ENCODE results near the gene SLIT3. TPM values are rescaled to one million over a fixed set of nuclear protein-coding genes. Genes with fewer than 3 reads are reported as not detected.

SLIT3 gene
- 1 to 10 TPM; 5.4 to 7.3 TPM for total RNA-seq

DNA sequence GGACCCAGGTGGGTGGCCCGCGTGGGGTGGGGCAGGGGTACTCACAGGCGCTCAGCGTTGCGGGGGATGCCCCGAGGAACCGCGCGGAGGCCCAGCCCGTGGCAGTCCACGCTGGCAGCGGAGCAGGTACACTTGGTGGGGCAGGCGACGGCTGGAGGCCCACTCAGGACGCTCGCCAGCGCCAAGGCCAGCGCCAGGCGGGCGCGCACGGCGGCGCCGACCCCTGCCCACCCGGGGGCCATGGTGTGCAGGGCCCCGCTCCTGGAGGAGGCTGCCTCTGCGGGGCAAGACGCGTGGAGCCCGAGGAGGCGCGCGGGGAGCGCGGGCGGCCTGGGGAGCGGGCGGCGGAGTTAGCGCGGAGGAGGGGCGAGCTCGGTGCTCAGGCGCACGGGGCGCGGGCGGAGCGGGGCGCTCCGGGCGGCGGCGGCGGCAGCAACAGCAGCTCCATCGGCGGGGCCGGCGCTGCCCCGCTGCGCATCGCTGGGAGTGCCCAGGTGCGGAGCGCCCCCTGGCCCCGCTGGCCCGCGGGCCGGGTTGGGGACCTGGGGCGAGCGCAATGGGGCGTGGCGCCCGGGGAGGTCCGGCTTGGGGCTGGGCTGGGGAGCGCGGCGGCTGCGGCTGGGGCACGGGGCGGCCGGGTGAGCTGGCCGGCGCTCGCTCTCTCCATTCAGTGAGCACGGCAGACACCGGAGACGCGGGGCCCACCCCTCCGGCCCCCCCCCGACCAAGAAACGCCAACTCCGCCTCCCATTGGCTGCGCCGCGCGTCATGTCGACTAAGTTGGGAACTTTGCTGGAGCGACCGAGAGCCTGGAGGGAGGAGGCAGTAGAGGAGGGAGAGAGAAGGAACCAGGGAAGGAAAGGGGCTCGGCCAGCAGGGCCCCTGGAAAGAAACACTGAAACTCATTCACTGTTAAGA, at the start of gene SLIT3:
TSS of gene SLIT3 (minus strand) at position 672 of the 918 bp plus-strand sequence. CDS start at position 242, 430 bp downstream.
- H3K27me3 Mint-ChIP-seq: peaks cover 53% of the 10 kb centered on the region
- no peak within 1 kb of the TSS for H3K4me3 Mint-ChIP-seq
- ChIA-PET CTCF (no interaction called here), POLR2A (no interaction called here)
- ATAC-seq (peak; percentile 9), DNase-seq (no peak)
- no peak within 1 kb of the TSS for H3K27ac Mint-ChIP-seq
- H3K4me1 Mint-ChIP-seq: peaks cover 13% of the 10 kb centered on the region
- no peaks in the 10 kb centered on the region for H3K36me3 Mint-ChIP-seq (ENCODE audit: low read depth)
- intact Hi-C loops (cut with DNase I, micrococcal nuclease): loop anchor here in 1 of 2 experiments (5.0 kb wide), 1 partner anchor 313 kb away; no protein-coding TSS in a partner anchor
- H3K9me3 Mint-ChIP-seq (ENCODE audit: low read depth): no peaks in the 10 kb centered on the region

GRCh38 chr5:169350016-169350415, 49.1 kb upstream of the SLIT3 start:
- no peak overlapping the region for H3K4me3 Mint-ChIP-seq
- H3K27ac Mint-ChIP-seq: no peak overlapping the region
- no peaks in the 10 kb centered on the region for H3K9me3 Mint-ChIP-seq (ENCODE audit: low read depth)
- DNase-seq (no peak), ATAC-seq (no peak)
- POLR2A ChIA-PET: no interaction called here
- intact Hi-C loops (cut with DNase I, micrococcal nuclease): no loop called here
- peaks cover 14% of the 10 kb centered on the region for H3K27me3 Mint-ChIP-seq
- CTCF ChIA-PET: no interaction called here
- no peaks in the 10 kb centered on the region for H3K4me1 Mint-ChIP-seq
- H3K36me3 Mint-ChIP-seq (ENCODE audit: low read depth): no peaks in the 10 kb centered on the region

DNA sequence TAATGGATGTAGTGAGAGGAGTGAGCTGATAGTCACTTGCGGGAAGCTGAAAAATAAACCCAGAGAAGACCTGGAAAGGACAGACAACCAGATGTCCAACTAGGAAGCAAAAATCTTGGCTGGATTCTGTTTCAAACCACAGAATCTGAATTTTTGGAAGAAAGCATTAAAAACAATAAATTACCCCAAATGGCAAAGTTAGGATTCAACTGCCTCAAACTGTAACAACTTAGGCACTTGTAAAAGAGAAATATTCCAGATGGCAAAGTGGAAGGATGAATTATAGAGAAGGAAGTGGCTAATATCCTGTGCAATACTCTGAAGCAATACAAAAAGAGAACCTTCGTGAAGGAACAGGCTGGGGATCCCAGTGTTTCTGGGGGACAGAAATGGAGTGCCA, 46.8 kb upstream of the SLIT3 start:
- Mint-ChIP-seq H3K36me3 (ENCODE audit: low read depth) (no peaks in the 10 kb centered on the region), H3K27ac (no peak overlapping the region), H3K4me1 (no peaks in the 10 kb centered on the region), H3K4me3 (no peak overlapping the region), H3K27me3 (peaks cover 9% of the 10 kb centered on the region), H3K9me3 (ENCODE audit: low read depth) (no peaks in the 10 kb centered on the region)
- CTCF ChIA-PET: no interaction called here
- ATAC-seq (no peak), DNase-seq (no peak)
- POLR2A ChIA-PET: no interaction called here
- intact Hi-C loops (cut with DNase I, micrococcal nuclease): no loop called here

DNA sequence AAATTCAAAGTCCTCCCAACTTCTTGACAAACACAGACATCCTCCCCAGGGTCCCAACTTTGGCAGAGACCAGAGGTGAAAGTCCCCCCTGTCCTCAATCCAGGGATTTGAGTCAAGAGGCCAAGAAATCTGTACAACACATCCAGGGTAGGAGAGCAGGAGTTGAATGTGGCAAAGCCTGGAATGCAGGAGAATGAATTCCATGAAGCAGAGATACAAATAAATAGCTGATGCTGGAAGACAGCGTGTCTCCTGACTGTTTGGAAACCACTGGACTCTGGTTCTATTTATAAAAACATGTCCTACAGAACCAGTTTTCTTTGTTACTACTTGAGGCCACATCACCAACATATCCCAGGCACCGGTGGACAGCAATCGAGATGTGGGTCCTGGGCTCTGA, 43.7 kb upstream of the SLIT3 start:
- intact Hi-C loops (cut with DNase I, micrococcal nuclease): no loop called here
- H3K9me3 Mint-ChIP-seq (ENCODE audit: low read depth): no peaks in the 10 kb centered on the region
- H3K27me3 Mint-ChIP-seq: peaks cover 6% of the 10 kb centered on the region
- no peaks in the 10 kb centered on the region for H3K36me3 Mint-ChIP-seq (ENCODE audit: low read depth)
- no peaks in the 10 kb centered on the region for H3K4me1 Mint-ChIP-seq
- CTCF ChIA-PET: no interaction called here
- H3K27ac Mint-ChIP-seq: no peak overlapping the region
- ATAC-seq (no peak), DNase-seq (no peak)
- H3K4me3 Mint-ChIP-seq: no peak overlapping the region
- POLR2A ChIA-PET: no interaction called here

DNA sequence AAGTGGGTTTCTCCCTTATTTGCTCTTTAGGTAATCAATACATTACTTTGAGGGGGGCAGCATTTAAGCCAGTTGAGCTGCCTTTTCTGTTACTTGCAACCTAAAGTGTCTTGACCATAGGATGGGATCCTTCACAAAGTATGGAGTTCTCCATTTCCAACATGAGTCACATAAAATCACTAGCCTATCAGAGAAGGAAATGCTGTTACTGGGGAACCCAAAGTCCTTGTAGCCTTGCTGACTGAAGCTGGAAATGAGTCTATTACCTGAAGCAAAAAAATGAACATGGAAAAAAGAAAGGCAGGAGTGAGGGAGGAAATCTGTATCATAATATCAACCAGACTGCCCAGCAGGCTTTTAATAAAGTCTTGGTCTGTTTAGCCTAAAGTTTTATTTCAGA, 42.8 kb upstream of the SLIT3 start:
- CTCF ChIA-PET: no interaction called here

GRCh38 chr5:169341556-169341955, 40.6 kb upstream of the SLIT3 start:
- intact Hi-C loops (cut with DNase I, micrococcal nuclease): no loop called here

More for the DNA sequence above, 42.8 kb upstream of the SLIT3 start:
- Mint-ChIP-seq H3K9me3 (ENCODE audit: low read depth) (no peaks in the 10 kb centered on the region), H3K4me3 (no peak overlapping the region), H3K4me1 (no peaks in the 10 kb centered on the region), H3K36me3 (ENCODE audit: low read depth) (no peaks in the 10 kb centered on the region), H3K27ac (no peak overlapping the region), H3K27me3 (peaks cover 6% of the 10 kb centered on the region)
- POLR2A ChIA-PET: no interaction called here
- intact Hi-C loops (cut with DNase I, micrococcal nuclease): no loop called here
- ATAC-seq (no peak), DNase-seq (no peak)

DNA sequence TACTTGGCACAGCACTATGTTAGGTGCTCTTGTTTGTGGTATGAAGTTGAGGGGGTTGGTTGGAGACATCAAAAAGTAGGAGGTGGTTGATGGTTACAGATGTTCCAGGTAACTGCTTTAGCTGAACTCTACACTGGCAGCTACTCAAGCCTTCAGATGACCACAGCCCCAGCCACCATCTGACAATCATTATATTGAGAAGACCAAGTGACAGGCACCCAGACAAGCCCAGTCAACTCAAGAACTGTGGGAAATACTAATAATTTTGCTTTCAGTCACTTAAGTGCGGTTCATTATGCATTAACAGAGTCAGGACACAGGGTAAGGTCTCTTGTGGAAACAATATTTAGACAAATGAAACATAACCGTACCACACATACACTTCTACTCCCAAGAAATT, 38.9 kb upstream of the SLIT3 start:
- ChIA-PET CTCF (no interaction called here), POLR2A (no interaction called here)
- H3K36me3 Mint-ChIP-seq (ENCODE audit: low read depth): no peaks in the 10 kb centered on the region
- intact Hi-C loops (cut with DNase I, micrococcal nuclease): no loop called here
- no peaks in the 10 kb centered on the region for H3K9me3 Mint-ChIP-seq (ENCODE audit: low read depth)
- DNase-seq (no peak), ATAC-seq (no peak)
- H3K4me1 Mint-ChIP-seq: no peaks in the 10 kb centered on the region
- no peak overlapping the region for H3K27ac Mint-ChIP-seq
- H3K4me3 Mint-ChIP-seq: no peak overlapping the region
- H3K27me3 Mint-ChIP-seq: peaks cover 4% of the 10 kb centered on the region

More at GRCh38 chr5:169341556-169341955, 40.6 kb upstream of the SLIT3 start:
- no peaks in the 10 kb centered on the region for H3K36me3 Mint-ChIP-seq (ENCODE audit: low read depth)
- peaks cover 5% of the 10 kb centered on the region for H3K27me3 Mint-ChIP-seq
- H3K4me3 Mint-ChIP-seq: no peak overlapping the region
- no peak overlapping the region for H3K27ac Mint-ChIP-seq
- H3K9me3 Mint-ChIP-seq (ENCODE audit: low read depth): no peaks in the 10 kb centered on the region
- ChIA-PET CTCF (interaction anchor here (0.7 to 0.8 kb wide), 2 partner anchors 42 to 637 kb away, joined by 4 read pairs; no protein-coding TSS in a partner anchor), POLR2A (no interaction called here)
- DNase-seq (no peak), ATAC-seq (no peak)
- no peaks in the 10 kb centered on the region for H3K4me1 Mint-ChIP-seq

DNA sequence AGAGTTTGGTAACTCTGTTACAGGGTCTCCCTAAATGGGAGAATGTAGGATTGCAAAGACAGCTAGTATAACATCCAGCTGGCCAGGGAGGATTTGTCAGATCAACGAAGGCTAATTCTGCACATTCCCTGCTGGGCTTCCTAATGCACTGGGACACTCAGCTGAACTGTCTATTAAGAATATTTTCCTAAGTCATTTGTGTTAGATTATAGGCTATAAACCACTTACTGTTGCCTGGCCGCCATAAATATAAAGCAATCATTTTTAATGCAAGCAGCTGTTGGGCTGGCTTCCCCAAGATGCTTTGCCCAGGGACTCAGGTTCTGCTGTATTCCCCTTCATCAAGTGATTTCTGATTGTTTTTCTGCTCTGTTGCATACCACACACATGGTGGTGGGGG, 35.3 kb upstream of the SLIT3 start:
- DNase-seq (no peak), ATAC-seq (no peak)
- no peaks in the 10 kb centered on the region for H3K9me3 Mint-ChIP-seq (ENCODE audit: low read depth)
- no peak overlapping the region for H3K27ac Mint-ChIP-seq
- H3K27me3 Mint-ChIP-seq: peaks cover 6% of the 10 kb centered on the region
- CTCF ChIA-PET: no interaction called here
- no peak overlapping the region for H3K4me3 Mint-ChIP-seq
- POLR2A ChIA-PET: no interaction called here
- no peaks in the 10 kb centered on the region for H3K4me1 Mint-ChIP-seq
- no peaks in the 10 kb centered on the region for H3K36me3 Mint-ChIP-seq (ENCODE audit: low read depth)
- intact Hi-C loops (cut with DNase I, micrococcal nuclease): no loop called here

DNA sequence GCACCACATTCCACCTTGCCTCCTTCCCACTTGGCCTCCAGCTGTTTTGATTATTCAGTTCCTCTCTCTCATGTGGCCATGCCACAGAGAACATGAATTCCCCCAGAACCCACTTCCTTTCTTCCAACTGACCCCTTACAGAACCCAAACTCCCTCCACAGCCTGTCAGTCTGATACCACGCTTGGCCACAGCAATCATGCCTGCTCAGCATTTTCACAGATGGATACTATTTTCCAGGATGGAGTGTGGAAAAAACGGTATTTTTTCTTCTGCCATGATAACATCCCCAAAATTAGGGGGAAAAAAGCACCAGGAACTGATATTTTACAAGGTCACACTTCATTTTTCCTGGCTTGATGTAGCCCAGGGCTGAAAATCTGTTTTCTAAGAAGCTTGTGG, 34.9 kb upstream of the SLIT3 start:
- CTCF ChIA-PET: no interaction called here
- H3K4me3 Mint-ChIP-seq: no peak overlapping the region

DNA sequence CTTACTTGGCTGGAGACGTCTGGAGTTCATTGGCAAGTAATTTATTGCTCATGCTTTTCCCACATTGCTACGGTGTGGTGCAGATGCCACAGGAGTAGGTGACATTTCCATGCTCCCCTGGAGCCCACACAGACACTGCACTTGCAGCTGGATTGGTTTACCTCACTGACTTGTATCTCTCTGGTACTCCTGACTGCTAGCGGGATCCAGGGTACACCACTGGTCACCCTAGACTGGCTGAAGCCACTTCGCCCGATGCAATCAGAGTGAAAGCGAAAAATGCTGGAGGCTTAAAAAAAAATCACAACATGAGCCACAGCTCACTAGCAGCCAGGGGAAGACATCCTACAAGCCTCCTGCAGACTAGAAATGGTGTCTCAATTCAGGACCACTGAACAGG, 32.6 kb upstream of the SLIT3 start:
- CTCF ChIA-PET: interaction anchor here (0.7 to 1.0 kb wide), 2 partner anchors 11 to 64 kb away, joined by 3 read pairs; no protein-coding TSS in a partner anchor
- ATAC-seq: no peak
- H3K27me3 Mint-ChIP-seq: peaks cover 4% of the 10 kb centered on the region
- H3K9me3 Mint-ChIP-seq (ENCODE audit: low read depth): no peaks in the 10 kb centered on the region
- H3K4me3 Mint-ChIP-seq: no peak overlapping the region
- DNase-seq: no peak
- intact Hi-C loops (cut with DNase I, micrococcal nuclease): no loop called here
- H3K27ac Mint-ChIP-seq: no peak overlapping the region
- POLR2A ChIA-PET: no interaction called here
- H3K36me3 Mint-ChIP-seq (ENCODE audit: low read depth): no peaks in the 10 kb centered on the region
- no peaks in the 10 kb centered on the region for H3K4me1 Mint-ChIP-seq

More for the DNA sequence above, 34.9 kb upstream of the SLIT3 start:
- Mint-ChIP-seq H3K9me3 (ENCODE audit: low read depth) (no peaks in the 10 kb centered on the region), H3K27ac (no peak overlapping the region), H3K36me3 (ENCODE audit: low read depth) (no peaks in the 10 kb centered on the region), H3K27me3 (peaks cover 6% of the 10 kb centered on the region), H3K4me1 (no peaks in the 10 kb centered on the region)
- DNase-seq (no peak), ATAC-seq (no peak)
- POLR2A ChIA-PET: no interaction called here
- intact Hi-C loops (cut with DNase I, micrococcal nuclease): no loop called here

GRCh38 chr5:169331292-169331852, 30.4 kb upstream of the SLIT3 start:
- ATAC-seq (no peak), DNase-seq (no peak)
- ChIA-PET POLR2A (no interaction called here), CTCF (interaction anchor here (0.6 kb wide), 1 partner anchor 9 kb away, joined by 3 read pairs; no protein-coding TSS in a partner anchor)
- Mint-ChIP-seq H3K27ac (no peak overlapping the region), H3K9me3 (ENCODE audit: low read depth) (no peaks in the 10 kb centered on the region), H3K27me3 (peaks cover 6% of the 10 kb centered on the region), H3K4me1 (no peaks in the 10 kb centered on the region), H3K36me3 (ENCODE audit: low read depth) (no peaks in the 10 kb centered on the region), H3K4me3 (no peak overlapping the region)
- intact Hi-C loops (cut with DNase I, micrococcal nuclease): no loop called here

DNA sequence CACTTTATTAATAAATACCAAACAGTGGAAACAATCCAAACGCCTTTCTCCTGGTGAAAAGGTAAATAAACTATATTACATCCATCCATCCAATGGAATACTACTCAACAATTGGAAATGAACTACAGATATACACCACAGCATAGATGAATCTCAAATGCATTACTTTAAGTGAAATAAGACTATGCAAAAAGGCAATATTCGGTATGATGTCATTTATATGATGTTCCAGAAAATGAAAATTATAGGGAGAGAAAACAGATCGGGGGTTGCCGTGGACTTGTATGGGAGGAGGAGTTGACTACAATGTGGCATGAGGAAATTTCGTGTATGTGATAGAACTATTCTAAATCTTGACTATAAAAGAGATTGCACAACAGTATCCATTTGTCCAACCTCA, 27.5 kb upstream of the SLIT3 start:
- intact Hi-C loops (cut with DNase I, micrococcal nuclease): no loop called here
- Mint-ChIP-seq H3K27ac (no peak overlapping the region), H3K27me3 (peaks cover 7% of the 10 kb centered on the region)

More for the DNA sequence above, 27.5 kb upstream of the SLIT3 start:
- H3K4me3 Mint-ChIP-seq: no peak overlapping the region
- CTCF ChIA-PET: no interaction called here
- no peaks in the 10 kb centered on the region for H3K36me3 Mint-ChIP-seq (ENCODE audit: low read depth)
- POLR2A ChIA-PET: interaction anchor here (0.6 kb wide), 1 partner anchor 9 kb away, joined by 4 read pairs; no protein-coding TSS in a partner anchor
- DNase-seq (no peak), ATAC-seq (no peak)
- peaks cover 3% of the 10 kb centered on the region for H3K4me1 Mint-ChIP-seq
- no peaks in the 10 kb centered on the region for H3K9me3 Mint-ChIP-seq (ENCODE audit: low read depth)

All from activated CD4-positive, alpha-beta T cell treated with anti-CD3 and anti-CD28 coated beads for 36 hours (primary cell).